GM18861 (cell line): ENCODE measurements around the gene ARHGEF17.

Source experiments
- ATAC-seq: cut with Tn5 transposase; IDR thresholded peaks from one replicate; pipeline ENCODE4 v1.9.1; 2021; ENCODE audit not compliant: unreplicated experiment

The ARHGEF17 gene

GRCh38 chr11:73379189-73379880 is 71.3 kb downstream of the ARHGEF17 start:
- no peak for ATAC-seq

- ATAC-seq = no peak
These were observed 72.3 kb downstream of the ARHGEF17 start for GRCh38 chr11:73380331-73380730.

- no peak for ATAC-seq
These were observed 72.9 kb downstream of the ARHGEF17 start for GRCh38 chr11:73380897-73381410.

- ATAC-seq = no peak
These were observed 73.5 kb downstream of the ARHGEF17 start for GRCh38 chr11:73381589-73381988.

GRCh38 chr11:73382183-73382582 is 74.1 kb downstream of the ARHGEF17 start:
- no peak for ATAC-seq

GRCh38 chr11:73382747-73383146 is 74.7 kb downstream of the ARHGEF17 start:
- ATAC-seq = no peak

- no peak for ATAC-seq
These were observed 75.4 kb downstream of the ARHGEF17 start for GRCh38 chr11:73383249-73384124.

- ATAC-seq = no peak
These were observed 76.0 kb downstream of the ARHGEF17 start for GRCh38 chr11:73384125-73384441.

- ATAC-seq = no peak
These were observed 76.4 kb downstream of the ARHGEF17 start for GRCh38 chr11:73384531-73384871.

- ATAC-seq = no peak
These were observed 77.0 kb downstream of the ARHGEF17 start for GRCh38 chr11:73384872-73385689.

GRCh38 chr11:73386016-73386415 is 77.9 kb downstream of the ARHGEF17 start:
- peak; percentile 26 for ATAC-seq

- no peak for ATAC-seq
These were observed 78.5 kb downstream of the ARHGEF17 start for GRCh38 chr11:73386546-73386945.

GRCh38 chr11:73387594-73388264 is 79.7 kb downstream of the ARHGEF17 start:
- no peak for ATAC-seq

- ATAC-seq = no peak
These were observed 80.4 kb downstream of the ARHGEF17 start for GRCh38 chr11:73388265-73389133.

GRCh38 chr11:73389134-73389525 is 81.1 kb downstream of the ARHGEF17 start:
- ATAC-seq = no peak

GRCh38 chr11:73389916-73390315 is 81.8 kb downstream of the ARHGEF17 start:
- no peak for ATAC-seq

GRCh38 chr11:73390601-73391565 is 82.8 kb downstream of the ARHGEF17 start:
- no peak for ATAC-seq

- no peak for ATAC-seq
These were observed 83.6 kb downstream of the ARHGEF17 start for GRCh38 chr11:73391665-73392064.
